SK-N-SH (cell line): ENCODE data around the gene TPGS1. TPM values are rescaled to one million over a fixed set of nuclear protein-coding genes. Genes with fewer than 3 reads are reported as not detected.

Source experiments
- CTCF ChIA-PET: fragments of 300-600, 350-600 bp; formaldehyde crosslinking; extraction: SDS; loops from one replicate; lab custom pipeline; 2021; lab: Yijun Ruan, JAX
- POLR2A ChIA-PET: fragments of 350-600 bp; sonication (Branson Sonifier 250); formaldehyde crosslinking; extraction: SDS; loops from one replicate; lab custom pipeline; 2020; ENCODE audit warnings: antibody characterized with exemption, inconsistent platforms; lab: Yijun Ruan, JAX
- DNase-seq: peaks from one replicate; pipeline ENCODE4 v3.0.0; 2012
- H2AFZ ChIP-seq: fragments of 200-600 bp; sonication (generic); 2 replicates; pipeline ENCODE4 v1.8.1; 2016; ENCODE audit warnings: antibody characterized with exemption, mild to moderate bottlenecking, low read depth
- H3F3A ChIP-seq: fragments of 200-600 bp; sonication (generic); replicated peaks from 2 replicates; pipeline ENCODE3; 2016; ENCODE audit warnings: antibody characterized with exemption, mild to moderate bottlenecking; ENCODE audit not compliant: insufficient read depth
- H3K27ac ChIP-seq, 2 experiments: fragments of 200-500 bp in 1 of 2; fragments of 200-600 bp in 1 of 2; sonication (Bioruptor generic) in 1 of 2; sonication (generic), shearing (Covaris generic) in 1 of 2; 2 replicates each; pipeline versions ENCODE4 v1.5.1 to v1.6.1; 2014 to 2016; ENCODE audit warnings: low read depth in 2 of 2, inconsistent platforms in 1 of 2, low read length in 1 of 2, mild to moderate bottlenecking in 1 of 2, mixed read lengths in 1 of 2
- H3K27me3 ChIP-seq: fragments of 200-600 bp; sonication (generic), shearing (Covaris generic); 2 replicates; pipeline ENCODE4 v1.6.1; 2016; ENCODE audit warnings: mixed run types; ENCODE audit not compliant: insufficient read depth
- H3K36me3 ChIP-seq, 2 experiments: fragments of 200-500 bp in 1 of 2; fragments of 200-600 bp in 1 of 2; sonication (Bioruptor generic) in 1 of 2; sonication (generic) in 1 of 2; replicated peaks in 1 of 2; 2 replicates each; pipeline versions ENCODE3 to v1.5.1; 2014 to 2016; ENCODE audit warnings: low read length in 1 of 2, mild to moderate bottlenecking in 1 of 2; ENCODE audit not compliant: insufficient read depth in 2 of 2, control insufficient read depth in 1 of 2
- H3K4me1 ChIP-seq, 2 experiments: fragments of 200-500 bp in 1 of 2; fragments of 200-600 bp in 1 of 2; sonication (Bioruptor generic) in 1 of 2; sonication (generic), shearing (Covaris generic) in 1 of 2; 2 replicates each; pipeline versions ENCODE4 v1.5.1 to v1.6.1; 2014 to 2016; ENCODE audit warnings: low read depth in 1 of 2, low read length in 1 of 2, mixed run types in 1 of 2; ENCODE audit not compliant: insufficient read depth in 2 of 2, control insufficient read depth in 1 of 2
- H3K4me2 ChIP-seq: fragments of 200-600 bp; sonication (generic), shearing (Covaris generic); 2 replicates; pipeline ENCODE4 v1.6.1; 2017; ENCODE audit warnings: mixed run types
- H3K4me3 ChIP-seq, 2 experiments: fragments of 200-500 bp in 1 of 2; fragments of 200-600 bp in 1 of 2; sonication (Bioruptor generic) in 1 of 2; sonication (generic), shearing (Covaris generic) in 1 of 2; 2 replicates each; pipeline versions ENCODE4 v1.5.1 to v1.8.1; 2014 to 2016; ENCODE audit warnings: low read depth in 2 of 2, inconsistent platforms in 1 of 2, low read length in 1 of 2, mild to moderate bottlenecking in 1 of 2, mixed read lengths in 1 of 2, moderate library complexity in 1 of 2
- H3K79me2 ChIP-seq: fragments of 200-600 bp; sonication (generic); 2 replicates; pipeline ENCODE4 v1.8.1; 2017; ENCODE audit warnings: mild to moderate bottlenecking; ENCODE audit not compliant: insufficient read depth
- H3K9ac ChIP-seq: fragments of 200-600 bp; sonication (generic); 2 replicates; pipeline ENCODE4 v1.6.1; 2017; ENCODE audit warnings: mixed run types
- H3K9me2 ChIP-seq: fragments of 200-600 bp; sonication (generic); 2 replicates; pipeline ENCODE4 v1.6.1; 2017; ENCODE audit warnings: mixed run types
- H3K9me3 ChIP-seq: fragments of 200-600 bp; sonication (generic); 2 replicates; pipeline ENCODE4 v1.6.1; 2017; ENCODE audit warnings: mixed run types, mild to moderate bottlenecking, moderate library complexity
- H4K20me1 ChIP-seq: fragments of 200-600 bp; sonication (generic); 2 replicates; pipeline ENCODE4 v1.6.1; 2017; ENCODE audit warnings: mild to moderate bottlenecking, mixed run types; ENCODE audit not compliant: insufficient read depth
- ELF1 ChIP-seq: IDR thresholded peaks from 2 replicates; pipeline ENCODE4 v1.4.0; 2012
- EP300 ChIP-seq, 2 experiments: IDR thresholded peaks; 2 replicates each; pipeline versions ENCODE4 v1.4.0 to v1.6.1; 2012; ENCODE audit warnings: borderline replicate concordance in 1 of 2, low read depth in 1 of 2, low read length in 1 of 2
- EZH2phosphoT487 ChIP-seq: fragments of 200-600 bp; sonication (generic); IDR thresholded peaks from 2 replicates; pipeline ENCODE4 v1.6.1; 2017; ENCODE audit warnings: low read depth, mixed run types, mild to moderate bottlenecking, antibody characterized with exemption, moderate library complexity, borderline replicate concordance
- FOSL2 ChIP-seq: IDR thresholded peaks from 2 replicates; pipeline ENCODE4 v1.4.0; 2012; ENCODE audit warnings: low read depth, mild to moderate bottlenecking, moderate library complexity, borderline replicate concordance
- FOXJ3 ChIP-seq: sonication (generic); formaldehyde crosslinking; IDR thresholded peaks from 2 replicates; pipeline ENCODE4 v1.5.1; 2020; ENCODE audit warnings: mild to moderate bottlenecking, missing genetic modification reagents
- MXI1 ChIP-seq: IDR thresholded peaks from 2 replicates; pipeline ENCODE4 v1.6.1; 2012; ENCODE audit warnings: mild to moderate bottlenecking, low read depth, low read length, improper control_type of control experiment
- NRF1 ChIP-seq: IDR thresholded peaks from 2 replicates; pipeline ENCODE4 v1.6.1; 2012; ENCODE audit warnings: low read depth, mild to moderate bottlenecking, low read length
- POLR2AphosphoS5 ChIP-seq: IDR thresholded peaks from 2 replicates; pipeline ENCODE4 v1.6.1; 2012; ENCODE audit warnings: low read depth, low read length
- RAD21 ChIP-seq: IDR thresholded peaks from 2 replicates; pipeline ENCODE4 v1.6.1; 2012; ENCODE audit warnings: mild to moderate bottlenecking, low read length
- RCOR1 ChIP-seq: fragments of 150-350 bp; IDR thresholded peaks from 2 replicates; pipeline ENCODE4 v1.6.1; 2017; ENCODE audit warnings: antibody characterized with exemption, low read length
- SIN3A ChIP-seq: IDR thresholded peaks from 2 replicates; pipeline ENCODE4 v1.6.1; 2012; ENCODE audit warnings: low read depth, mild to moderate bottlenecking, low read length, moderate library complexity, borderline replicate concordance
- SMC3 ChIP-seq: IDR thresholded peaks from 2 replicates; pipeline ENCODE4 v1.6.1; 2012; ENCODE audit warnings: low read depth, low read length, improper control_type of control experiment
- TCF12 ChIP-seq: IDR thresholded peaks from 2 replicates; pipeline ENCODE4 v1.4.0; 2012
- YY1 ChIP-seq: IDR thresholded peaks from 2 replicates; pipeline ENCODE4 v1.4.0; 2012; ENCODE audit warnings: low read depth, mild to moderate bottlenecking
- WGBS: methylation state at CpG from one replicate; pipeline ENCODE4 v1.1.6; 2017; ENCODE audit warnings: low lambda C conversion rate; 5-methylcytosine and 5-hydroxymethylcytosine counted together
- polyA plus RNA-seq, 3 experiments: library from polyadenylated mRNA; depleted of rRNA; stranded (reverse); fragments of >200 nt; gene quantifications; 2 replicates each; pipeline ENCODE4 v1.2.3, GENCODE V29; 2012
- TF ChIP-seq, protein P1 (sequence below): fragments of 150-350 bp; IDR thresholded peaks from 2 replicates; pipeline ENCODE4 v1.6.1; 2017; ENCODE audit warnings: antibody characterized with exemption, low read length, low read depth, borderline replicate concordance
- TF ChIP-seq, protein P2 (sequence below): IDR thresholded peaks from 2 replicates; pipeline ENCODE4 v1.6.1; 2012; ENCODE audit warnings: mild to moderate bottlenecking, low read depth, low read length, moderate library complexity
- TF ChIP-seq, protein P3 (sequence below): fragments of 150-350 bp; IDR thresholded peaks from 2 replicates; pipeline ENCODE4 v1.6.1; 2016; ENCODE audit warnings: mild to moderate bottlenecking, low read depth, low read length

Gene TPGS1
- polyA plus RNA-seq, 1 of the 3 experiments (the other 2 are of a cell fraction): 31.0 TPM

DNA sequence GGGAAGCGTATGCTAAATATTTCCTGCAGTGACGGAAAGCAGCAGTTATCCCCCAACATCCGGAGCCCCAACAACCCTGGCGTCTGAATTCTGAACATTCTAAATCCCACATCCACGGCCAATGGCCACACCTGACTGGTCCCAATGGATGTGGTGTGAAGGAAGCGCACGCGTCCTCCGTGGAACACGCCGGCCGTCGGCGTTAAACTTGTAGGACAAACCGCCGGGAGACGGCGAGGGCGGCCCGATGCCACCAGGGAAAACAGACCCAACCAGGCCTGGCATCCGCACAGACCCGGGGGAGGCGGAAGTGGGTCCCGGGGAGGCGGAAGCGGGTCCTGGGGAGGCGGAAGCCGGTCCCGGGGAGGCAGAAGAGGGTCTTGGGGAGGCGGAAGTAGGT lies 49.7 kb upstream of the TPGS1 start (continued):
- TF ChIP-seq, protein P1, sequence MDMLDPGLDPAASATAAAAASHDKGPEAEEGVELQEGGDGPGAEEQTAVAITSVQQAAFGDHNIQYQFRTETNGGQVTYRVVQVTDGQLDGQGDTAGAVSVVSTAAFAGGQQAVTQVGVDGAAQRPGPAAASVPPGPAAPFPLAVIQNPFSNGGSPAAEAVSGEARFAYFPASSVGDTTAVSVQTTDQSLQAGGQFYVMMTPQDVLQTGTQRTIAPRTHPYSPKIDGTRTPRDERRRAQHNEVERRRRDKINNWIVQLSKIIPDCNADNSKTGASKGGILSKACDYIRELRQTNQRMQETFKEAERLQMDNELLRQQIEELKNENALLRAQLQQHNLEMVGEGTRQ: no peak
- no peak for TF ChIP-seq MXI1
- TF ChIP-seq, protein P2, sequence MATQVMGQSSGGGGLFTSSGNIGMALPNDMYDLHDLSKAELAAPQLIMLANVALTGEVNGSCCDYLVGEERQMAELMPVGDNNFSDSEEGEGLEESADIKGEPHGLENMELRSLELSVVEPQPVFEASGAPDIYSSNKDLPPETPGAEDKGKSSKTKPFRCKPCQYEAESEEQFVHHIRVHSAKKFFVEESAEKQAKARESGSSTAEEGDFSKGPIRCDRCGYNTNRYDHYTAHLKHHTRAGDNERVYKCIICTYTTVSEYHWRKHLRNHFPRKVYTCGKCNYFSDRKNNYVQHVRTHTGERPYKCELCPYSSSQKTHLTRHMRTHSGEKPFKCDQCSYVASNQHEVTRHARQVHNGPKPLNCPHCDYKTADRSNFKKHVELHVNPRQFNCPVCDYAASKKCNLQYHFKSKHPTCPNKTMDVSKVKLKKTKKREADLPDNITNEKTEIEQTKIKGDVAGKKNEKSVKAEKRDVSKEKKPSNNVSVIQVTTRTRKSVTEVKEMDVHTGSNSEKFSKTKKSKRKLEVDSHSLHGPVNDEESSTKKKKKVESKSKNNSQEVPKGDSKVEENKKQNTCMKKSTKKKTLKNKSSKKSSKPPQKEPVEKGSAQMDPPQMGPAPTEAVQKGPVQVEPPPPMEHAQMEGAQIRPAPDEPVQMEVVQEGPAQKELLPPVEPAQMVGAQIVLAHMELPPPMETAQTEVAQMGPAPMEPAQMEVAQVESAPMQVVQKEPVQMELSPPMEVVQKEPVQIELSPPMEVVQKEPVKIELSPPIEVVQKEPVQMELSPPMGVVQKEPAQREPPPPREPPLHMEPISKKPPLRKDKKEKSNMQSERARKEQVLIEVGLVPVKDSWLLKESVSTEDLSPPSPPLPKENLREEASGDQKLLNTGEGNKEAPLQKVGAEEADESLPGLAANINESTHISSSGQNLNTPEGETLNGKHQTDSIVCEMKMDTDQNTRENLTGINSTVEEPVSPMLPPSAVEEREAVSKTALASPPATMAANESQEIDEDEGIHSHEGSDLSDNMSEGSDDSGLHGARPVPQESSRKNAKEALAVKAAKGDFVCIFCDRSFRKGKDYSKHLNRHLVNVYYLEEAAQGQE: no peak
- no peak for TF ChIP-seq NRF1
- no peak for TF ChIP-seq EP300 (IDR thresholded peaks at IDR 0.05; ENCODE audit: borderline replicate concordance in 1 of 2, low read depth in 1 of 2, low read length in 1 of 2)

DNA sequence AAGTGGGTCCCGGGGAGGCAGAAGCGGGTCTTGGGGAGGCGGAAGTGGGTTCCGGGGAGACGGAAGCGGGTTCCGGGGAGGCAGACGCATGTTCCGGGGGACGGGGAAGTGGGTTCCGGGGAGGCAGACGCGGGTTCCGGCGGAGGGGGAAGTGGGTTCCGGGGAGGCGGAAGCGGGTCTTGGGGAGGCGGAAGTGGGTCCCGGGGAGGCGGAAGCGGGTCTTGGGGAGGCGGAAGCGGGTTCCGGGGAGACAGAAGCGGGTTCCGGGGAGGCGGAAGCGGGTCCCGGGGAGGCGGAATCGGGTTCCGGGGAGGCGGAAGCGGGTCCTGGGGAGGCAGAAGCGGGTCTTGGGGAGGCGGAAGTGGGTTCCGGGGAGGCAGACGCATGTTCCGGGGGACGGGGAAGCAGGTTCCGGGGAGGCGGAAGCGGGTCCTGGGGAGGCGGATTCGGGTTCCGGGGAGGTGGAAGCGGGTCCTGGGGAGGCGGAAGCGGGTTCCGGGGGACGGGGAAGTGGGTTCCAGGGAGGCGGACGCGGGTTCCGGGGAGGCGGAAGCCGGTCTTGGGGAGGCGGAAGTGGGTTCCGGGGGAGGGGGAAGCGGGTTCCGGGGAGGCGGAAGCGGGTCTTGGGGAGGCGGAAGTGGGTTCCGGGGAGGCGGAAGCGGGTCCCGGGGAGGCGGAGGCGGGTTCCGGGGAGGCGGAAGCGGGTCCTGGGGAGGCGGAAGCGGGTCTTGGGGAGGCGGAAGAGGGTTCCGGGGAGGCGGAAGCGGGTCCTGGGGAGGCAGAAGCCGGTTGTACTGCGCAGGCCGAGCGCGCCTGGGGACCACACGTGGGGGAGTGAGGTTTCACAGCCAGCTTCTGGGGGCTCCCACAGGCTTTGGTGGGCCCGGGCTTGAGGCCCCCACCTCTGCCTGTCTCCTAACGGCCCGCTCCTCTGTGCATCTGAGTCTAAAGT lies 48.9 kb upstream of the TPGS1 start:
- 96% methylated on average over 83 of the region's 89 CpGs for WGBS
- no peak for DNase-seq
- Histone ChIP-seq H3K9ac (no peak overlapping the region), H3K9me2 (no peaks in the 10 kb centered on the region), H3K4me2 (no peak overlapping the region), H4K20me1 (no peaks in the 10 kb centered on the region), H3K27me3 (peaks cover 12% of the 10 kb centered on the region; the same call in 1 of the 2 replicates), H3K36me3 (no peaks in the 10 kb centered on the region), H3K27ac (no peak overlapping the region), H3K9me3 (no peaks in the 10 kb centered on the region), H3F3A (no peaks in the 10 kb centered on the region), H3K79me2 (no peaks in the 10 kb centered on the region)
- CTCF ChIA-PET: no interaction called here
- TF ChIP-seq TCF12 (no peak), RAD21 (no peak), ELF1 (no peak), NRF1 (no peak), FOXJ3 (CRISPR knock-in tag) (no peak), EP300 (IDR thresholded peaks at IDR 0.05; ENCODE audit: borderline replicate concordance in 1 of 2, low read depth in 1 of 2, low read length in 1 of 2) (no peak), SMC3 (no peak), EZH2phosphoT487 (no peak), MXI1 (no peak), RCOR1 (no peak), SIN3A (no peak), YY1 (no peak), FOSL2 (no peak), POLR2AphosphoS5 (no peak)
- TF ChIP-seq, protein P1: no peak
- TF ChIP-seq, protein P2: no peak
- TF ChIP-seq, protein P3, sequence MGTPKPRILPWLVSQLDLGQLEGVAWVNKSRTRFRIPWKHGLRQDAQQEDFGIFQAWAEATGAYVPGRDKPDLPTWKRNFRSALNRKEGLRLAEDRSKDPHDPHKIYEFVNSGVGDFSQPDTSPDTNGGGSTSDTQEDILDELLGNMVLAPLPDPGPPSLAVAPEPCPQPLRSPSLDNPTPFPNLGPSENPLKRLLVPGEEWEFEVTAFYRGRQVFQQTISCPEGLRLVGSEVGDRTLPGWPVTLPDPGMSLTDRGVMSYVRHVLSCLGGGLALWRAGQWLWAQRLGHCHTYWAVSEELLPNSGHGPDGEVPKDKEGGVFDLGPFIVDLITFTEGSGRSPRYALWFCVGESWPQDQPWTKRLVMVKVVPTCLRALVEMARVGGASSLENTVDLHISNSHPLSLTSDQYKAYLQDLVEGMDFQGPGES: no peak
- TF ChIP-seq, all 33 proteins: peak for 0
- no peak overlapping the region for H2AFZ ChIP-seq
- no peak overlapping the region for H3K4me3 ChIP-seq
- POLR2A ChIA-PET: no interaction called here
- H3K4me1 ChIP-seq: peaks cover 0 to 9% of the 10 kb centered on the region in 2 experiments; a peak in 1 of 4 replicates
